Measurements from ENCODE around the gene IGF2BP2. TPM values are rescaled to one million over a fixed set of nuclear protein-coding genes. Genes with fewer than 3 reads are reported as not detected.

IGF2BP2 gene
- total RNA-seq, 1 experiment from 2014 or later = 135 TPM

DNA sequence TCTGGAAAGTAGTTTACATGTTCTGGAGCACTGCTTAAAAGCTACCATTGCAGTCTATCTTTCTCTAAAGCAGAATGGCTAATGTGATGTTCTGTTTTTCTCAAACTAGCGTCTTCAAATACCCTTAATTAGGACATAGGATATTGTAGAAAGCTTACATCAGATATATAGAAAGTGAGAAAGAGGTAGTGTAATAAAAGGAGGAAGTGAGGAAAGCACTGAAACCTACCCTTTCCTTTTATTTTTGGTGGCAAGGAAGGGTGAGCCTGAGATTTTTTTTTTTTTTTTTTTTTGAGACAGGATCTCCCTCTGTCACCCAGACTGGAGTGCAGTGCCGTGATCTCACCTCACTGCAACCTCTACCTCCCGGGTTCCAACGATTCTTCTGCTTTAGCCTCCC is 229.3 kb downstream of the IGF2BP2 start:
- BruUV-seq (replicated peaks) = no TSS peak
- no peaks in the 10 kb centered on the region for H3K79me2 ChIP-seq (ENCODE audit: insufficient read depth, low read length)
- H3K9me2 ChIP-seq (ENCODE audit: insufficient read depth) = no peaks in the 10 kb centered on the region
- no peak overlapping the region for H3K9ac ChIP-seq (ENCODE audit: low read length)
- ChIA-PET RAD21 (ENCODE audit: low non-redundant PET in 1 of 2, low total read pairs in 2 of 2, uncharacterized antibody in 2 of 2, unreplicated experiment in 2 of 2) (no interaction called here), CTCF (no interaction called here), POLR2A (interaction anchor here (2.1 kb wide), 1 partner anchor 10 kb away, joined by 9 read pairs; the partner anchor contains the start of gene SENP2)
- no peaks in the 10 kb centered on the region for H4K20me1 ChIP-seq (ENCODE audit: insufficient read depth)
- H3K36me3 ChIP-seq (ENCODE audit: control insufficient read depth in 1 of 2, insufficient read depth in 2 of 2, low read length in 2 of 2) = peaks cover 0 to 5% of the 10 kb centered on the region in 2 experiments; a peak in 1 of 4 replicates
- no peak overlapping the region for H2AFZ ChIP-seq (ENCODE audit: low read depth, low read length, poor library complexity, severe bottlenecking)
- H3K4me2 ChIP-seq (ENCODE audit: low read length) = no peak overlapping the region
- H3K27ac ChIP-seq (ENCODE audit: low read depth, low read length) = no peak overlapping the region
- H3K27me3 ChIP-seq (ENCODE audit: insufficient read depth, low read length) = no peaks in the 10 kb centered on the region
- TF ChIP-seq SP1 (IDR thresholded peaks at IDR 0.05; ENCODE audit: low read depth) = no peak
- TF ChIP-seq FOSL1 (IDR thresholded peaks at IDR 0.05; ENCODE audit: low read depth) = no peak
- no peak for TF ChIP-seq EZH2 (IDR thresholded peaks at IDR 0.05)
- DNase-seq (ENCODE audit: low read depth, low spot score) = no peak
- H3K4me1 ChIP-seq (ENCODE audit: control insufficient read depth in 1 of 2, insufficient read depth in 2 of 2, low read length in 2 of 2) = no peaks in the 10 kb centered on the region
- intact Hi-C loops (cut with micrococcal nuclease) = no loop called here
- no peak for ATAC-seq
- H3K9me3 ChIP-seq (ENCODE audit: control insufficient read depth in 1 of 2, insufficient read depth in 1 of 2, low read depth in 1 of 2, low read length in 2 of 2) = no peaks in the 10 kb centered on the region
- H3K4me3 ChIP-seq (replicated peaks in 1 of 2; ENCODE audit: low read depth in 1 of 2, low read length in 2 of 2) = no peak overlapping the region

GRCh38 chr3:185594073-185594472 is 230.8 kb downstream of the IGF2BP2 start:
- ATAC-seq (no peak), DNase-seq (ENCODE audit: low read depth, low spot score) (no peak)
- Histone ChIP-seq H3K36me3 (ENCODE audit: control insufficient read depth in 1 of 2, insufficient read depth in 2 of 2, low read length in 2 of 2) (peaks cover 0 to 5% of the 10 kb centered on the region in 2 experiments; a peak in 1 of 4 replicates), H3K9me3 (ENCODE audit: control insufficient read depth in 1 of 2, insufficient read depth in 1 of 2, low read depth in 1 of 2, low read length in 2 of 2) (no peaks in the 10 kb centered on the region), H3K4me3 (replicated peaks in 1 of 2; ENCODE audit: low read depth in 1 of 2, low read length in 2 of 2) (no peak overlapping the region), H3K4me1 (ENCODE audit: control insufficient read depth in 1 of 2, insufficient read depth in 2 of 2, low read length in 2 of 2) (no peaks in the 10 kb centered on the region), H2AFZ (ENCODE audit: low read depth, low read length, poor library complexity, severe bottlenecking) (no peak overlapping the region), H4K20me1 (ENCODE audit: insufficient read depth) (no peaks in the 10 kb centered on the region), H3K4me2 (ENCODE audit: low read length) (no peak overlapping the region), H3K9me2 (ENCODE audit: insufficient read depth) (no peaks in the 10 kb centered on the region), H3K27me3 (ENCODE audit: insufficient read depth, low read length) (no peaks in the 10 kb centered on the region), H3K79me2 (ENCODE audit: insufficient read depth, low read length) (no peaks in the 10 kb centered on the region; the same call in 1 of the 2 replicates), H3K9ac (ENCODE audit: low read length) (no peak overlapping the region), H3K27ac (ENCODE audit: low read depth, low read length) (no peak overlapping the region)
- BruUV-seq (replicated peaks) = no TSS peak
- ChIA-PET RAD21 (ENCODE audit: low non-redundant PET in 1 of 2, low total read pairs in 2 of 2, uncharacterized antibody in 2 of 2, unreplicated experiment in 2 of 2) (no interaction called here), POLR2A (no interaction called here), CTCF (no interaction called here)
- intact Hi-C loops (cut with micrococcal nuclease) = no loop called here
- TF ChIP-seq JUND (IDR thresholded peaks at IDR 0.05) (no peak), SRF (IDR thresholded peaks at IDR 0.05; ENCODE audit: low read depth) (no peak), SIN3A (IDR thresholded peaks at IDR 0.05; ENCODE audit: low read depth) (no peak), CBX3 (IDR thresholded peaks at IDR 0.05; ENCODE audit: low read depth) (no peak), POLR2AphosphoS5 (IDR thresholded peaks at IDR 0.05; ENCODE audit: low read depth, low read length) (no peak), ZNF274 (IDR thresholded peaks at IDR 0.05; ENCODE audit: low read depth, low read length) (no peak), ZFX (IDR thresholded peaks at IDR 0.05) (no peak), SP1 (IDR thresholded peaks at IDR 0.05; ENCODE audit: low read depth) (no peak), CEBPB (IDR thresholded peaks at IDR 0.05; ENCODE audit: low read depth) (no peak), EGR1 (IDR thresholded peaks at IDR 0.05; ENCODE audit: low read depth) (no peak), FOSL1 (IDR thresholded peaks at IDR 0.05; ENCODE audit: low read depth) (no peak), POLR2A (IDR thresholded peaks at IDR 0.05; ENCODE audit: borderline replicate concordance, extremely low read depth, insufficient read depth, insufficient read length) (no peak), ELF1 (IDR thresholded peaks at IDR 0.05; ENCODE audit: borderline replicate concordance, low read depth) (no peak), YY1 (IDR thresholded peaks at IDR 0.05; ENCODE audit: extremely low read depth, insufficient replicate concordance, low read depth, low read length) (no peak)
- TF ChIP-seq, protein P1, sequence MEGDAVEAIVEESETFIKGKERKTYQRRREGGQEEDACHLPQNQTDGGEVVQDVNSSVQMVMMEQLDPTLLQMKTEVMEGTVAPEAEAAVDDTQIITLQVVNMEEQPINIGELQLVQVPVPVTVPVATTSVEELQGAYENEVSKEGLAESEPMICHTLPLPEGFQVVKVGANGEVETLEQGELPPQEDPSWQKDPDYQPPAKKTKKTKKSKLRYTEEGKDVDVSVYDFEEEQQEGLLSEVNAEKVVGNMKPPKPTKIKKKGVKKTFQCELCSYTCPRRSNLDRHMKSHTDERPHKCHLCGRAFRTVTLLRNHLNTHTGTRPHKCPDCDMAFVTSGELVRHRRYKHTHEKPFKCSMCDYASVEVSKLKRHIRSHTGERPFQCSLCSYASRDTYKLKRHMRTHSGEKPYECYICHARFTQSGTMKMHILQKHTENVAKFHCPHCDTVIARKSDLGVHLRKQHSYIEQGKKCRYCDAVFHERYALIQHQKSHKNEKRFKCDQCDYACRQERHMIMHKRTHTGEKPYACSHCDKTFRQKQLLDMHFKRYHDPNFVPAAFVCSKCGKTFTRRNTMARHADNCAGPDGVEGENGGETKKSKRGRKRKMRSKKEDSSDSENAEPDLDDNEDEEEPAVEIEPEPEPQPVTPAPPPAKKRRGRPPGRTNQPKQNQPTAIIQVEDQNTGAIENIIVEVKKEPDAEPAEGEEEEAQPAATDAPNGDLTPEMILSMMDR (IDR thresholded peaks at IDR 0.05 in 2 of 3, conservative IDR thresholded peaks at IDR 0.05 in 1 of 3; ENCODE audit: borderline replicate concordance in 1 of 3, insufficient read depth in 1 of 3, low read depth in 2 of 3, low read length in 2 of 3) = no peak
- TF ChIP-seq, protein P2, sequence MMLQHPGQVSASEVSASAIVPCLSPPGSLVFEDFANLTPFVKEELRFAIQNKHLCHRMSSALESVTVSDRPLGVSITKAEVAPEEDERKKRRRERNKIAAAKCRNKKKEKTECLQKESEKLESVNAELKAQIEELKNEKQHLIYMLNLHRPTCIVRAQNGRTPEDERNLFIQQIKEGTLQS (IDR thresholded peaks at IDR 0.05) = no peak
- TF ChIP-seq, protein P3, sequence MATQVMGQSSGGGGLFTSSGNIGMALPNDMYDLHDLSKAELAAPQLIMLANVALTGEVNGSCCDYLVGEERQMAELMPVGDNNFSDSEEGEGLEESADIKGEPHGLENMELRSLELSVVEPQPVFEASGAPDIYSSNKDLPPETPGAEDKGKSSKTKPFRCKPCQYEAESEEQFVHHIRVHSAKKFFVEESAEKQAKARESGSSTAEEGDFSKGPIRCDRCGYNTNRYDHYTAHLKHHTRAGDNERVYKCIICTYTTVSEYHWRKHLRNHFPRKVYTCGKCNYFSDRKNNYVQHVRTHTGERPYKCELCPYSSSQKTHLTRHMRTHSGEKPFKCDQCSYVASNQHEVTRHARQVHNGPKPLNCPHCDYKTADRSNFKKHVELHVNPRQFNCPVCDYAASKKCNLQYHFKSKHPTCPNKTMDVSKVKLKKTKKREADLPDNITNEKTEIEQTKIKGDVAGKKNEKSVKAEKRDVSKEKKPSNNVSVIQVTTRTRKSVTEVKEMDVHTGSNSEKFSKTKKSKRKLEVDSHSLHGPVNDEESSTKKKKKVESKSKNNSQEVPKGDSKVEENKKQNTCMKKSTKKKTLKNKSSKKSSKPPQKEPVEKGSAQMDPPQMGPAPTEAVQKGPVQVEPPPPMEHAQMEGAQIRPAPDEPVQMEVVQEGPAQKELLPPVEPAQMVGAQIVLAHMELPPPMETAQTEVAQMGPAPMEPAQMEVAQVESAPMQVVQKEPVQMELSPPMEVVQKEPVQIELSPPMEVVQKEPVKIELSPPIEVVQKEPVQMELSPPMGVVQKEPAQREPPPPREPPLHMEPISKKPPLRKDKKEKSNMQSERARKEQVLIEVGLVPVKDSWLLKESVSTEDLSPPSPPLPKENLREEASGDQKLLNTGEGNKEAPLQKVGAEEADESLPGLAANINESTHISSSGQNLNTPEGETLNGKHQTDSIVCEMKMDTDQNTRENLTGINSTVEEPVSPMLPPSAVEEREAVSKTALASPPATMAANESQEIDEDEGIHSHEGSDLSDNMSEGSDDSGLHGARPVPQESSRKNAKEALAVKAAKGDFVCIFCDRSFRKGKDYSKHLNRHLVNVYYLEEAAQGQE (IDR thresholded peaks at IDR 0.05; ENCODE audit: low read depth) = no peak

Data from HCT116 (cell line).